GM12864 (cell line): ENCODE measurements around the gene ARHGAP6.

ENCODE experiments used
- DNase-seq: peaks from one replicate; pipeline ENCODE4 v3.0.0-alpha.2; 2011; ENCODE audit warnings: low read depth
- H3K4me3 ChIP-seq: 2 replicates; pipeline ENCODE4 v1.5.1; 2011; ENCODE audit warnings: mild to moderate bottlenecking, low read depth, low read length, control low read depth
- TF ChIP-seq, protein P1 (sequence below): IDR thresholded peaks from 2 replicates; pipeline ENCODE4 v1.5.1; 2011; ENCODE audit warnings: low read depth, mild to moderate bottlenecking, moderate library complexity, low read length, control low read depth, inconsistent platforms; ENCODE audit errors: missing control alignments

The ARHGAP6 gene

DNA sequence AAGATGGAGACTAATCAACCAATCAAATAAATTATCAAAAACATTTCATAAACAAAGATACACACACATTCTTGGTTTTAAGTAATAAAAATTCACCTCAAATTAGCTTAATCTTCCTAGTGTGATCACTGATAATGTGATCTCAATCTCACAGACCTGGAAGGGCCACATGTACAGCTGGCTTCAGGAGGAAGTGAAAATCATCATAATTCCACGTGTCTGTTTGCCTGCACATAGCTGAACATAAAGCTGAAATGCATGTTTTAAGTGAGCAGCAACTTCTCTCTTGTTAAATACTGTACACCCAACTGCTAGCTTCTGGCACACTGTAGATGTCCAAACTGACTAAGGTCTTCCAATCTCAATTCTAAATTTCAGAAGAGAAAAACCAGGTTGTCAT is 53.8 kb downstream of the ARHGAP6 start:
- H3K4me3 ChIP-seq, result no peak overlapping the region
- TF ChIP-seq, protein P1, sequence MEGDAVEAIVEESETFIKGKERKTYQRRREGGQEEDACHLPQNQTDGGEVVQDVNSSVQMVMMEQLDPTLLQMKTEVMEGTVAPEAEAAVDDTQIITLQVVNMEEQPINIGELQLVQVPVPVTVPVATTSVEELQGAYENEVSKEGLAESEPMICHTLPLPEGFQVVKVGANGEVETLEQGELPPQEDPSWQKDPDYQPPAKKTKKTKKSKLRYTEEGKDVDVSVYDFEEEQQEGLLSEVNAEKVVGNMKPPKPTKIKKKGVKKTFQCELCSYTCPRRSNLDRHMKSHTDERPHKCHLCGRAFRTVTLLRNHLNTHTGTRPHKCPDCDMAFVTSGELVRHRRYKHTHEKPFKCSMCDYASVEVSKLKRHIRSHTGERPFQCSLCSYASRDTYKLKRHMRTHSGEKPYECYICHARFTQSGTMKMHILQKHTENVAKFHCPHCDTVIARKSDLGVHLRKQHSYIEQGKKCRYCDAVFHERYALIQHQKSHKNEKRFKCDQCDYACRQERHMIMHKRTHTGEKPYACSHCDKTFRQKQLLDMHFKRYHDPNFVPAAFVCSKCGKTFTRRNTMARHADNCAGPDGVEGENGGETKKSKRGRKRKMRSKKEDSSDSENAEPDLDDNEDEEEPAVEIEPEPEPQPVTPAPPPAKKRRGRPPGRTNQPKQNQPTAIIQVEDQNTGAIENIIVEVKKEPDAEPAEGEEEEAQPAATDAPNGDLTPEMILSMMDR, result no peak
- no peak for DNase-seq

- H3K4me3 ChIP-seq, result no peak overlapping the region
- TF ChIP-seq, protein P1, result no peak
- DNase-seq, result no peak
Observed at GRCh38 chrX:11611161-11611560, 54.6 kb downstream of the ARHGAP6 start.

DNA sequence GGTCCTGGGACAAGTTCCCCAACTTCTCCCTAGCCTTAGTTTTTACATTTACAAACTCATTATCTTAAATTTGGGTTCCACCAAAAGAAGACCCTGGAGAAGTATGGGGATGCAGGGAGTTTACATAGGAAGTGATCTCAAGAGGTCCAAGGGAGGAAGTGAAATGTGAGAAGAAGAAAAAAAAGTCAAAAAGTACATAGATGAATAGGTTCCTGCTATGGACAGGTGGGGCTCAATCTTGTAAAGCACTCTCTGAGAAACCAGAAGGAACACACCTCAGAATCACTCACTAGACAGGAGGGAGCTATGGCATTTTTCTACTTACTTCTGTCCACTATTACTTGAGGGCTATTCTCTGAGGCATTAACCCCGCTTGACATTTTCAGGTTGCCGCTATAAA is 56.6 kb downstream of the ARHGAP6 start:
- no peak overlapping the region for H3K4me3 ChIP-seq
- TF ChIP-seq, protein P1, result no peak
- DNase-seq, result no peak

DNA sequence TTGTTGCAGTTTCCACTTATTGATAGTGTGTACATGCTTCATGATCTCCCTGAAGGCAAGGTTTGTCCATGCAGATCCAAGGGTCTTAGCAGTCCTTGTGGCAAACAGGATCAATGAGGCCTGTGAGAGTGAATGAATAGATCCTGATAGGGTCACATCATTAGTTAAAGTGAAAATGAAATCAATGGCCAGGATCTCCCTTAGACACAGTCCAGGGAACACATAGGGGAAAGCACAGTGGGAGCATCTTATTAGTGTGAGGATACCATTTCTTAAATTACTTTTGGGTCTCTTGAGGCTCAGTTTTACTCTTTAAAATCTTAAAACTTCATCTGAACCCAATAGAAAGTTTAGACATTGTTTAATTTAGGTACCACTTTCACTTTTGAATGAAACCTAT is 59.3 kb downstream of the ARHGAP6 start:
- no peak overlapping the region for H3K4me3 ChIP-seq
- TF ChIP-seq, protein P1, result no peak
- DNase-seq, result no peak

GRCh38 chrX:11600578-11600977 is 65.1 kb downstream of the ARHGAP6 start:
- no peak for DNase-seq
- H3K4me3 ChIP-seq, result no peak overlapping the region

DNA sequence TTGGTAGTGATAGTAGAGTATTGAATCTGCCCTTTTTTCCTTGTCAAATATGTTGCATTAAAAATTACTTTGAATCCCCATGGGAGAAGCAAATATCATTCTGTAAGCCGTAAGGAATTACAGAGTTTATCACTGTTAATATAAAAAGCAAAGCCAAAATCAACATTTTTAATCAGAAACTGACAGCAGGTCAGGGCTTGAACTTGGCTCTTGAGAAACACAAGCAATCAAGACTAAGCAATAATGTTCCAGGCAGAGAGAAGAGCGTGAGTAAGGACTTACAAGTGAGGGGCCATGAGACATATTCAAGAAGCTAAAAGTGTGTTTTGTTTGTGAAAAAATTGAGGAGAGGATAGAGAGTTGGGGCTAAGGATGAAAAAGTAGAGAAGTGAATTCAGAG is 68.2 kb downstream of the ARHGAP6 start:
- H3K4me3 ChIP-seq, result no peak overlapping the region
- DNase-seq, result no peak
- TF ChIP-seq, protein P1, result no peak

More at GRCh38 chrX:11600578-11600977, 65.1 kb downstream of the ARHGAP6 start:
- TF ChIP-seq, protein P1, result no peak

DNA sequence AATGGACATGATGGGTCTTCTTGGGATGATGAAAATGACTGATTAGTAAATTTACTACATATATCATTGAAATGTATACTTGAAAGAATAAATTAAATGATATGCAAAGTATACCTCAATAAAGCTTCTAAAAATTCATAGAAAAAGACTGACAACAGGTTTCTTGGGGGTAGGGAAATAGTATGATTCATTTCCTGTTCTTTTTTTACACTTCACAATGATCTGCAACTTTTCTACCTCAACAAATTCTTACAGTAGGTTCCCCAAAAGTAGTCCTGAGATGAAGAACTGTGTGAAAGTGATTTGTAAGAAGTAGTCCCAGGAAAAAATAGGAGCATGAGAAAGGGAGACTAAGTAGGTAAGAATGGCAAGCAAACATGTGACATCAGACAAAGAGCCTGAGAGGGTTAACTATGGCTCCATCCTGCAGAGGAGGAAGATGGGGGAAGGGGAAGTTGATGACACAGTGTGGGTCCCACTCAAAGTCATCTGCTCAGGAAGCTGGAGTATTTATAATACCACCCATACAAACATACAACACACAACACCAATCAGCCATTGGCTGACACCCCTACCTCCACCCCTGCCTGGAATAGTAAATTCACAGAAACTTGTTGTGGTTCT is 73.9 kb downstream of the ARHGAP6 start:
- H3K4me3 ChIP-seq, result no peak overlapping the region
- DNase-seq, result no peak
- TF ChIP-seq, protein P1, result no peak
